HFF-Myc (cell line): Measurements from ENCODE around the gene RHBDL1.

ENCODE experiments used
- DNase-seq: peaks from one replicate; pipeline ENCODE4 v3.0.0-alpha.2; 2011; ENCODE audit warnings: low read depth; ENCODE audit errors: extremely low read depth
- H3K4me3 ChIP-seq: replicated peaks from 2 replicates; pipeline ENCODE4 v1.5.1; 2011; ENCODE audit warnings: low read depth, mild to moderate bottlenecking, control low read depth, low read length
- CTCF ChIP-seq: IDR thresholded peaks from 2 replicates; pipeline ENCODE4 v1.5.1; 2012; ENCODE audit warnings: mild to moderate bottlenecking, low read depth, low read length, control low read depth; ENCODE audit errors: missing control alignments

RHBDL1 gene

GRCh38 chr16:714558-715476, 39.3 kb downstream of the RHBDL1 start, which contains the start of gene METRN:
TSS of gene METRN (plus strand) at chr16:715118. CDS start at chr16:715290, 172 bp downstream.
- no peak for TF ChIP-seq CTCF
- peak within 1 kb of the TSS; percentile 56 for H3K4me3 ChIP-seq
- DNase-seq = no peak

- H3K4me3 ChIP-seq = peak overlapping the region; percentile 56
- no peak for TF ChIP-seq CTCF
- DNase-seq = no peak
Observed at GRCh38 chr16:715477-716199, 40.2 kb downstream of the RHBDL1 start.

GRCh38 chr16:716200-716568, 40.7 kb downstream of the RHBDL1 start:
- H3K4me3 ChIP-seq = peak overlapping the region; percentile 56
- TF ChIP-seq CTCF = no peak
- DNase-seq = no peak

GRCh38 chr16:716768-717325, 41.4 kb downstream of the RHBDL1 start:
- TF ChIP-seq CTCF = no peak
- DNase-seq = no peak
- H3K4me3 ChIP-seq = peak overlapping the region; percentile 56

- no peak overlapping the region for H3K4me3 ChIP-seq
- no peak for DNase-seq
- no peak for TF ChIP-seq CTCF
Observed at GRCh38 chr16:717450-718245, 42.2 kb downstream of the RHBDL1 start.

GRCh38 chr16:718389-718788, 42.9 kb downstream of the RHBDL1 start:
- TF ChIP-seq CTCF = no peak
- DNase-seq = no peak
- H3K4me3 ChIP-seq = no peak overlapping the region
